G401 (cell line): ENCODE measurements around the gene AGBL4. TPM values are rescaled to one million over a fixed set of nuclear protein-coding genes. Genes with fewer than 3 reads are reported as not detected.
"Not testable (repeated sequence)": the region's sequence is repeated elsewhere in the genome, so short reads cannot be mapped to it uniquely, and the experiment has no call there.

Source experiments
- DNase-seq: peaks from one replicate; pipeline ENCODE4 v3.0.0-alpha.2; 2015; ENCODE audit warnings: low spot score
- in situ Hi-C: cut with HindIII; loops from 2 replicates; pipeline ENCODE4 v1.10.0; 2016; ENCODE audit warnings: low sequenced_read_pairs, mixed read lengths
- total RNA-seq: library from RNA; depleted of rRNA; stranded (reverse); fragments of >200 nt; shearing (Covaris generic); gene quantifications from 2 replicates; pipeline ENCODE4 v1.2.3, GENCODE V29; 2014

The AGBL4 gene
- total RNA-seq, 1 experiment from 2014 or later, result not detected

DNA sequence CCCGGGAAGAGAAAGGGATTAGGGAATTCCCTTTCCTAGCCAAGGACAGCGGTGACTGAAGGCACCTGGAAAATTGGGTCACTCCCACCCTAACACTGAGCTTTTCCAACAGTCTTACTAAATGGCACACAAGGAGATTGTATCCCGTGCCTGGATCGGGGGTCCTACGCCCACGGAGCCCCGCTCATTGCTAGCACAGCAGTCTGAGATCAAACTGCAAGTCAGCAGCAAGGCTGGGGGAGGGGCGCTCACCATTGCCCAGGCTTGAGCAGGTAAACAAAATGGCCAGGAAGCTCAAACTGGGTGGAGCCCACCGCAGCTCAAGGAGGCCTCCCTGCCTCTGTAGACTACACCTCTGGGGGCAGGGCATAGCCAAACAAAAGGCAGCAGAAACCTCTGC, 285.6 kb downstream of the AGBL4 start:
- in situ Hi-C loops, DNase-seq: not testable (repeated sequence)

DNA sequence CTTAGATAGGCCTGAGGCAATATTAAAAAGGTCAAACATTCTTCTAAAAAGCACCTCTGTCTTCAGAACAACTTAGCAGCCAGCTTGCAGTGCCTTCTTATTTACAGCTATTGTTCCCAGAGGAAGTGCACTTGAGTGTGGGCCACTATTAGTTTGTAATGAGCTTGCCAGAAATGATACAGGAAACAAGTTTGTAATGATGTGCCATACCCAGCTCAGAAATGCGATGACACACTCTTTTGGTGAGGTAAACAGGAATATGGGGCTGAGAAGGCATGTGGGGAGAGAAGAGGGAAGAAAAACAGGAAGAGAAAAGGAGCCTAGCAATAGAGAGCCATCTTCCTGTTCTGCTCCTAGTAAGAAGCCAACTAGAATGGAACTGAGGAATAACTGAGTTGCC, 295.4 kb downstream of the AGBL4 start:
- in situ Hi-C loops, result no loop called here
- DNase-seq, result no peak

DNA sequence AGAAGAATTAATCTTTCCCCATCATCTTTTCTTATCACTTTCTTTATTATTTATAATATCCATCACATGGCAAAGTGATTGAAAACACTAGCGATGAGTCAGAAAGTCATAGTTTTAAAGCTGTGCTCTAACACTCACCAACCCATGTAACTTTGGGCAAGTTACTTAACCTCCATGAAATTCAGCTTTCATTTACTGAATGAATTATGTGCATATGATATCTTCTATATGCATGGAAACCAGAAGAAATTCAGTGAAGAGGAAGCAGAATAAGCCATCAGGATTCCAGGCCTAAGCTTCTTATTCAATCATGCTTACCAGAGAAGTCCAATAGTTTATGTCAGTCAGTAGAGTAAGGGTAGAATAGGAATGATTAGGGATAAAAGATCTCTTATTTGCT, 300.1 kb downstream of the AGBL4 start:
- in situ Hi-C loops, result no loop called here
- no peak for DNase-seq

DNA sequence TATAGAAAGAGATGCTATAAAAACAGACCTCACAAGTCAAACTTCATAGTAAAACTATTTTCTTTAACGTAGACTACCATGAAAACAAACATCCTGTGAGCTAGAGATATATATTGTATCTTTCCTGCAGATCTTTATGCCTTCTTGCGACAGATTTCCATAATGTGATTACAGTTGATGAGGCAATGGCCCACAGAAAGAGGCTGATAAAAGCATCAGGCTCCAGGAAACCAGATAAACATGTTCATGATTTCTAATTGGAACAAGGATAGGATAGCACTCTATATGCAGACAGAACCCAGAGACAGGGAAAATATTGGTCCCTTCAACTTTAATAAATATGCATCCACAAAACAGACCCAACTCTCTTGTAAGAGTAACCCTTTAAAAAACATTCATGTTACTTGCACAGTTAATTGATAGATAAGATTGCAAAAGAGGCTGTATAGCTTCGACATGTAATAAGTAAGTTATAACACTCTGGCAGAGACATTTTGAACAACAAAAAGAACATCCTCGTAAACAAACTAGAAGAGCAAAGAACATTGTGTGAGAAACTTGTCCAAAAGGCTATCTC, 329.4 kb downstream of the AGBL4 start:
- no peak for DNase-seq

DNA sequence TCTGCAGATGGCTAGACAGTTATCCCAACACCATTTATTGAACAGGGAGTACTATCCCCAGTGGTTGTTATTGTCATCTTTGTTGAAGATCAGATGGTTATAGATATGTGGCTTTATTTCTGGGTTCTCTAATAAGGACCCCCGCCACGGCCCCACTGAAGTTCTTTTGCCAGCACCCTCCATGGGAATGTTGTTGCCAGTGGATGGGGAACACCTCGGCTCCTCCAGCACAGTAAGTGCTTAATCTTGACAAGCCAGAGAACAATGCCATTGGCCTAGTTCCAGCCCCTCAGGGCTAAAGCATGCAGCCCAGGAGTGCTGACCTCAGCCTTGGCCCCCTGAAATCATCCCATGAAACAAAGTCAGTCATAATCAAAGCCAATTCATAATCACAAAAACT, 337.6 kb downstream of the AGBL4 start:
- no peak for DNase-seq
- in situ Hi-C loops, result no loop called here

More for the DNA sequence above, 329.4 kb downstream of the AGBL4 start:
- in situ Hi-C loops, result no loop called here

DNA sequence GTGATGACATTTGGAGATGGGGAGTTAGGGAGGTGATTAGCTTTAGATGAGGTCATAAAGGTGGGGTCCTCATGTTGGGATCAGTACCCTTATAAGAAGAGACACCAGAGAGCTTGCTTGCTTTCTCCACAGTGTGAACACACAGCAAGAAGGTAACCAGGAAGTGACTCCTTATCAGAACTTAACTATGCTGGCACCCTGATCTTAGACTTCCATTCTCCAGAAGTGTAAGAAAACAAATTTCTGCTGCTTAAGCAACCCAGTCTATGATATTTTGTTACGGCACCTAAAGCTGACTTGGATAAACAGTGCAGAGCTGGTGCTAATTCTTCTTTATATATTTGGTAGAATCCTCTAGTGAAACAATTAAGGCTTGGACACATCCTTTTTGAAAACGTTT, 346.0 kb downstream of the AGBL4 start:
- no peak for DNase-seq
- in situ Hi-C loops, result no loop called here

DNA sequence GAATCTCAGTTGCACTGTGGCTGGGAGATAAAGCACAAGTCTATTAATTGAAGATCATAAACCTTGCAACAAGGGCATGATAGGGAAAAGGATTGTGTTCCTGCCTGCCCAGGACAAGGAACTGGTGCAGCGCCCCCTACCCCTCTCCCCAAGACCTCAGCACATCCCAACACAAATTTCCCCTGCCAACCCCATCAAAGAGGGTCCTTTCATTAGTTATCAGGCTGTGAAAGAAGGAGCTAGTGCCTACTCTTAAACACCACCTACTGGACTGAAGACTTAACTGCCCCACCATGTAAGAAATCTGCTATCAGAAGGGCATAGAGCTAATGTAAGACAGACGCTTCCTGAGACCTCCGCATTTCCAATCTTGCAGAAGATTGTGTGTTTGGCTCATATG, 372.6 kb downstream of the AGBL4 start:
- DNase-seq, result no peak
- in situ Hi-C loops, result no loop called here

DNA sequence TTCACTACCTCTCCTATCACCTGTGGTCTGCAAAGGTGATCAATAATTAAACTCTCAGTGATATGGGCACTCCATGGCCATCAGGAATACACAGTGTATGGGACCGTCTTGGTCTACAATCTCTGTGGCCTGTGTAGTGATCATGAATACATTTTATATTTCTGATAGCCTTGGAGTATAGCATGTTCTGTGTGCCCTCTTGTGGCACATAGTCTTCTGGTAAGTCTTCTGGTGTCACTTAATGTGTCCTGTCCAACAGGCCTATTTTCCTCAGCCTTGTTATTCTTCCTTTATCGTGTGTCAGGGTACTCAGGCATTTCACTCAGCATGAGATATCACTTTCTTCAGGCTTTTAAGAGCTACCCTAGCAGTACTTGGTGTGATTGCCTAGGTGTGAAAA, 393.6 kb downstream of the AGBL4 start:
- in situ Hi-C loops, result no loop called here
- DNase-seq, result no peak

DNA sequence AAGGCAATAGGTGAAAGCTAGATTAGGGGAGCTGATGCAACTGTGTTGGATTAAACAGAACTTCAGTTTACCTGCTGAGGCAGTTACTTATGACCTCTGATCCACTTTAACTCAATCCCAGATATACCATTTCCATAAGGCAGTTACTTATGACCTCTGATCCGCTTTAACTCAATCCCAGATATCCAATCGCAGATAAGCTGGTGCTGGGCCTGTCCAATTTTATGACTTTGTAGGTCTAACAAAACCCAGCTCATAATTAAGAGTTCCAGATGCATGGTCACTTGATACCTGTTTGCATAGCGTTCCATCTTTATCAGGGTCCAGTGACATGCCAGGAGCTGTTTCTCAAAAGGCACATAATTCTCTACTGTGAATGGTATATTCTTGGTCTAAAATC, 396.0 kb downstream of the AGBL4 start:
- no peak for DNase-seq

DNA sequence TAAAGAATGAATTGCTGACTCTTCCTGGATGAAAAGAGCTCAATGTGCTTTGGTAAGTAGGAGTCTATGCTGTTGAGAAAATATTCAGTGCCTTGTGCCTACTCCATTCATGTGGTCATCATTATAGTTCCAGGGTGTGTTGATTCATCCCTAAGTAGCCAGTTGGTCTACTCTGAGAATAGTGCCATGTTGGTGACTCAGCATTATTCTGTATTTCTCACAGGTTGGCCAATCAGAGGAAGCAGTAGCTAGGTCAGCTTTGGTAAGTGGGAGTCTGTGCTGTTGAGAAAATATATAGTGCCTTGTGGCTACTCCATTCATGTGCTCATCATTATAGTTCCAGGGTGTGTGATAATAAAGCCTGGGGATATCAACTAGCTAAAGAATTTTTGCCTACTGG, 397.3 kb downstream of the AGBL4 start:
- in situ Hi-C loops, result no loop called here
- DNase-seq, result no peak

More for the DNA sequence above, 396.0 kb downstream of the AGBL4 start:
- in situ Hi-C loops, result no loop called here

DNA sequence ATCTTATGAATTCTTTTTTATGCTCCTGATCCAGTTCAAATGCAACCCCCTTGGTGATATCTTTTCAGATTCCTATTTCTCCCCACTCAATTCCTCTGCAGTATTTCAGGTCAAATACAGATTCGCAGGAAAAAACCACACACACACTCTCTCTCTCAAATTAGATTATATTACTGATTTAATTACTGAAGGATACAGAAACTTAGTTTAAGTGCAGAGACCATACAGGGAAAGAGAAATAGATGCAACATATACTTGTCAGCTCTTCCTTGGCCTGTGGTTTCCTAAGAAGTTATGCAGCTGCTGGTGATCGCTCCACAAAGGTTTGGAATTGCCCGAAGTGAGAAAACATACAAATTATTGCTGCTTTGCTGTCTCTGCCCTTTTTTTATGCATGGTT, 400.9 kb downstream of the AGBL4 start:
- in situ Hi-C loops, result no loop called here
- no peak for DNase-seq

DNA sequence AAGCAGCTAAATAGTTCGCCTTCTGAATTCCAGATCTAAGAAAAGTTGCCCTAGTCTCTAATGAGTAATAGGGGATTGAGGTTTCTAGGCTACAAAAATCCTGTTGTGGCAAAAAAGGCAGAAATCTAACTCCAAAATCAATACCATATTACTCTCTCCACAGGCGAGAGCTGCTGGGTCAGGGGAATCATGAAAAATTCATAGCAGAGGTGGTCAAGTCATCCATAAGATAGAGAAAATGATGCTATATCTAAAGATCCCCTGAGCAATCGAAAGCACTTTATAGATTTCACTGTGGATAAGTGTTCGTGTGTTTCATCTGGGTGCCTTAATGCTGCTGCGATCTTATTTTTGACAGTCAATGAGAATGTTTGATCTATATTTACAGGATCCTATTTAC, 417.7 kb downstream of the AGBL4 start:
- DNase-seq, result no peak
- in situ Hi-C loops, result no loop called here

DNA sequence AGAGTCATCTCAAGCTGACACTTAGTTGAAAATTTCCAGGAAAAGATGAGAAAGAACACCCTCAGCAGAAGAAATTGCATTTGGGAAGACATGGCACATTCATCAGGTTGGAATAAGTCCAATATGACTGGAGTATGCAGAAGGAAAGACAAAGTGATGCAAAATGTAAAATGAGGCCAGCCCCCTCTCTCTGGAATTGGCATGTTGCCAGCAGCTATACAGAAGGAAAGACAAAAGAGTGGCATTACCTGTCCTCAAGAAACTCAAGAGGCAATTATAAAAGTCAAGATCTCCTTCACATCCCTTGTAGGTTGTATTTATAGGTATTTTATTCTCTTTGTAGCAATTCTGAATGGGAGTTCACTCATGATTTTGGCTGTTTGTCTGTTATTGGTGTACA, 426.3 kb downstream of the AGBL4 start:
- in situ Hi-C loops, result no loop called here
- DNase-seq, result no peak

DNA sequence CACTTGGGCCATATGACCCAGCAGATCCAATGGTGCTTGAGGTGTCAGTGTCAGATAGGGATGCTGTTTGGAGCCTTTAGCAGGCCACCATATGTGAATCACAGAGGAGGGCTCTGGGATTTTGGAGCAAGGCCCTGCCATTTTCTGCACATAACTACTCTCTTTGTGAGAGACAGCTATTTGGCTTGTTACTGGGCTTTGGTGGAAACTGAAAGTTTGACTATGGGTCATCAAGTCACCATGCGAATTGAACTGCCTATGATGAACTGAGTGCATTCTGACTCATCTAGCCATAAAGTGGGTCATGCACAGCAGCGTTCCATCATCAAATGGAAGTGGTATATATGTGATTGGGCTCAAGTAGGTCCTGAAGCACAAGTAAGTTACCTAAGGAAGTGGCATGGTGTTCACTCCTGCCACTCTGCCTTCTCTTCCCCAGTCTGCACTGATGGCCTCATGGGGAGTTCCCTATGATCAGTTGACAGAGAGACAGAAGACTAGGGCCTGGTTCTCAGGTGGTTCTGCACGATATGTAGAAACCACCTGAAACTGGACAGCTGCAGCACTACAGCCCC, 447.3 kb downstream of the AGBL4 start:
- DNase-seq, result no peak
- in situ Hi-C loops, result no loop called here

DNA sequence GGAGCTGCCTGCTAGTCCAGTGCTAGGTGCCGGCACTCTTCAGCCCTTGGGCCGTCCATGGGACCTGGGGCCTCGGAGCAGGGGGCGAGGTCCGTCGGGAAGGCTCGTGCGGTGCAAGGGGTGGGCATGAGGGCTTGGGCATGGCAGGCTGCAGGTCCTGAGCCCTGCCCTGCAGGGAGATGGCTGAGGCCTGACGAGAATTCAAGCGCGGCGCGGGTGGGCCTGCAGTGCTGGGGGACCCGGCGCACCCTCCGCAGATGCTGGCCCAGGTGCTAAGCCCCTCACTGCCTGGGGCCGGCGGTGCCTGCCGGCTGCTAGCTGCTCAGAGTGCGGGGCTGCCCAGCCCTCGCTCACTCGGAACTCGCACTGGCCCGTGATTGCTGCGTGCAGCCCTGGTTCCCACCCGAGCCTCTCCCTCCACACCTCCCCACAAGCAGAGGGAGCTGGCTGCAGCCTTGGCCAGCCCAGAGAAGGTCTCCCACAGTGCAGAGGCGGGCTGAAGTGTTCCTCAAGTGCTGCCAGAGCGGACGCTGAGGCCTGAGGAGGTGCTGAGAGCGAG, 467.0 kb downstream of the AGBL4 start:
- DNase-seq, result no peak
- in situ Hi-C loops, result no loop called here

DNA sequence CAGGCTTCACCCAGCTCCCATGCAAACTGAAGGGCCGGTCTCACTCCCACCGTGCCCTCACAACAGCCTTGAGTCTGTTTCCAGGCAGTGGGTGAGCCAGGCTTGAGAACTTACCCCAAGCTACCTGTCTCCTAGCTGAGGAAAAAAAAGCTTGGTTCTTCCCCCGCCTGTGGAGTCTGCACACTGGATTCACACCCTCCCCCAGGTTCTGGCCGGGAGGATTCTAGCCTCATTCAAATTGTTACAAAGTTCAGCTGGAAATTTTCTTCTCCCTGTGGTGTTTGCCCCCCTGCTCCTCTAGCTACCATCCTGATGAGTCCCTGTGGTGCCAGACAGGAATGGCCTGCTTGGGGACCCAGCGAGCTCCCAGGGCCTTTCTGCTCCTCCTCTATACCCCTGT, 471.7 kb downstream of the AGBL4 start:
- in situ Hi-C loops, result no loop called here
- DNase-seq, result no peak

DNA sequence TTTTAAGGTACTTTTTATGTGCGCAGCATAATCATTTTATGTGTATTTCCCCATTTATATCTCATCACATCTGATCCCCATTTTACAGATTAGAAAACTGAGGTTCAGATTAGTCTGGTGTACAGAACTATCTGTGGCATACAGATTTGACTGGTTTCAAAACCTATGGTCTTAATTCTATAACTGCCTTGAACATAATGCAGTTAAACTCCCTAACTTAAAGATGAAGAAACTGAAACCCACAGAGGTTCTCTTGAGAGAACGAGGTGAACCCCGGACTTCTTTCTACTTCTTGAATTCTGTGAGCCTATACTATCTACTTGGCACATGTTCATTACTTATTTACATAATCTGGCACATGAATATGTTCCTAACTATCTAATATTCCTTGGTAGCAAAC, 479.1 kb downstream of the AGBL4 start:
- DNase-seq, result no peak
- in situ Hi-C loops, result no loop called here

DNA sequence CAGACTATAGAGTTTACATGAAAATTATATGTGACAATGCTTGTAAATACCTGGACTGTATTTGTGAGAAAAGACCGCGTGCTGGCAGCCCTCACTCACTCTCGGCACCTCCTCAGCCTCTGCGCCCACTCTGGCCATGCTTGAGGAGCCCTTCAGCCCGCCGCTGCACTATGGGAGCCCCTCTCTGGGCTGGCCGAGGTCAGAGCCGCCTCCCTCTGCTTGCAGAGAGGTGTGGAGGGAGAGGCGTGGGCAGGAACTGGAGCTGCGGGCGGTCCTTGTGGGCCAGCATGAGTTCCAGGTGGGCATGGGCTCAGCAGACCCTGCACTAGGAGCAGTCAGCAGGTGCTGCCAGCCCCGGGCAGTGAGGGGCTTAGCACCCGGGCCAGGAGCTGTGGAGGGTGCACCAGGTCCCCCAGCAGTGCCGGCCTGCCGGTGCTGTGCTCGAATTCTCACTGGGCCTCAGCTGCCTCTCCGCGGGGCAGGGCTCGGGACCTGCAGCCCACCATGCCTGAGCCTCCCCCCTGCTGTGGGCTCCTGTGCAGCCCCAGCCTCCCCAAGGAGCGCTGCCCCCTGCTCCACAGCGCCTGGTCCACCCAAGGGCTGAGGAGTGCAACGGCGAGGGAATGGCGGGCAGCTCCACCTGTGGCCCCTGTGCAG, 482.5 kb downstream of the AGBL4 start:
- in situ Hi-C loops, result no loop called here
- DNase-seq, result no peak

DNA sequence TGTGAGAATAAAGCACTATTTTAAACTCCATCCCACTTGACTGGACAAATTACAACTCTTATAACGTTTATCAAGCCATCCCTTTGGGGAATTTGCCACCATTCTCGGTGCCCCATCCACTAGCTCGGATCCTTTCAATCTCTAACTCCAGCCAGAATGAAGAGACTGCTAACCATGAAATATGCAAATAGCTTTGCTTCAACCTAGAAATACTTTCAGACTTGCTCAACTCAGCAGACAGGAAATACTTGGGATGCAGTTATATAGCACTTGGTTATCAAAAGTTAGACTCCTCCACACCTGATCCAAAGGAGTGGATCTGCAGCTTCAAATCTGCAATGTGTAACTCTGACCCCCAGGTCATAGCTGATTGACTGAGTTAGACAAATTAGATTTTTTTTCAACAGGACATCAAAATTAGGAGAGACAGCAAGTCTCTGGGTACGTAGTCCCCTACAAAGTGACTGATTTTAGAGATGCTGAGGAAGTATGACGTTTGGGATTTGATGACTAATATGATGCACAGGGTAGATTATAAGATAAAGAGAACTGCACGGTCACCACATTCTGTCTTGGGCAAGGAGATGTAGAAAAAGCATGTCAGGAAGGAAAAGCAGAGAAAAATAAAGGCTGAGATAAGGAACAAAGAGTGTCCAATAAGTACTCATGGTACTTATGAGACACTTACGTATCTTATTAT, 496.0 kb downstream of the AGBL4 start:
- in situ Hi-C loops, result no loop called here
- no peak for DNase-seq

DNA sequence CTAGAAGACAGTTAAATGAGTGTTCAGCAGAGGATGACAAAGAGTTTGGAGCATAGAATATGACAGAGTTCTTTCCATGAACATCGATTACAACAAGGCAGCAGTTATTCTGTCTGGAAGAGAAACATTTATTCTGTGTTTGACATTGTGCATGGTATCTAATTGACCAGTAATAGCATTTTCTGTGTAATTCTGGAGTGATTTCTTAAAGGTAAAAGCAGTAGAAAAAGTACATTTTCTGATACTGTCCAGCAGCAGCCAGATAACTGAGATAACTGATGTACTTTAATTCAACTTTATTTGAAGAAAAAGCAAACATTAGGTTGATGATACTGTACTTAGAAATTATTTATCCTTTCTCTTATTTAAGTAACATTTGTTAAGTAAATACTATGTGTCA, 497.1 kb downstream of the AGBL4 start:
- in situ Hi-C loops, result no loop called here
- DNase-seq, result no peak
